ENCODE data around the gene TNFSF8.

DNA sequence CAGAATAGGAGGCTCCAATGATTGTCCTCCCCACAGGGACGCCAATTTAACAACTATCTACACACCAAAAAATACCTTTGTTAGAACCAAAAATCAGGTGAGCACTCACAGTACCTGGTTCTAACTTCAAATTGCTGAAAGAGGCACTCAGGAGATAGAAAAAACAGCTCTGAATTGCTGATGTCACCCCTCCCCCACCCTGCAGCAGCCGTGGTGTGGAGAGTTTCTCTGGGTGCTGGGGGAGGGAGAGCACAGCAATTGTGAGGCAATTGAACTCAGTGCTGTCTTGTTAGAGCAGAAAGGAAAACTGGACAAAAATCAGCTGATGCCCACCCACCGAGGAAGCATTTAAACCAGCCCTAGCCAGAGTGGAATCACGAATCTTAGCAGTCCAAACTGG is 41.8 kb downstream of the TNFSF8 start:
- TF ChIP-seq, protein P1, sequence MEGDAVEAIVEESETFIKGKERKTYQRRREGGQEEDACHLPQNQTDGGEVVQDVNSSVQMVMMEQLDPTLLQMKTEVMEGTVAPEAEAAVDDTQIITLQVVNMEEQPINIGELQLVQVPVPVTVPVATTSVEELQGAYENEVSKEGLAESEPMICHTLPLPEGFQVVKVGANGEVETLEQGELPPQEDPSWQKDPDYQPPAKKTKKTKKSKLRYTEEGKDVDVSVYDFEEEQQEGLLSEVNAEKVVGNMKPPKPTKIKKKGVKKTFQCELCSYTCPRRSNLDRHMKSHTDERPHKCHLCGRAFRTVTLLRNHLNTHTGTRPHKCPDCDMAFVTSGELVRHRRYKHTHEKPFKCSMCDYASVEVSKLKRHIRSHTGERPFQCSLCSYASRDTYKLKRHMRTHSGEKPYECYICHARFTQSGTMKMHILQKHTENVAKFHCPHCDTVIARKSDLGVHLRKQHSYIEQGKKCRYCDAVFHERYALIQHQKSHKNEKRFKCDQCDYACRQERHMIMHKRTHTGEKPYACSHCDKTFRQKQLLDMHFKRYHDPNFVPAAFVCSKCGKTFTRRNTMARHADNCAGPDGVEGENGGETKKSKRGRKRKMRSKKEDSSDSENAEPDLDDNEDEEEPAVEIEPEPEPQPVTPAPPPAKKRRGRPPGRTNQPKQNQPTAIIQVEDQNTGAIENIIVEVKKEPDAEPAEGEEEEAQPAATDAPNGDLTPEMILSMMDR (IDR thresholded peaks at IDR 0.05; ENCODE audit: borderline replicate concordance, extremely low read depth, low read length, poor library complexity, severe bottlenecking) = no peak
- TF ChIP-seq EZH2 (IDR thresholded peaks at IDR 0.05; ENCODE audit: borderline replicate concordance, low read depth, low read length, severe bottlenecking) = no peak

Data from DND-41 (cell line).